HG03060 (cell line): ENCODE measurements around the gene GLTP.
A peak's percentile ranks its signal among the peaks of the same experiment; 100 is the strongest.
"Not testable (repeated sequence)": the region's sequence is repeated elsewhere in the genome, so short reads cannot be mapped to it uniquely, and the experiment has no call there.

Experiments
- ATAC-seq: cut with Tn5 transposase; IDR thresholded peaks from one replicate; pipeline ENCODE4 v1.9.1; 2021; ENCODE audit warnings: low read depth, moderate number of reproducible peaks; ENCODE audit not compliant: unreplicated experiment

Gene GLTP, protein sequence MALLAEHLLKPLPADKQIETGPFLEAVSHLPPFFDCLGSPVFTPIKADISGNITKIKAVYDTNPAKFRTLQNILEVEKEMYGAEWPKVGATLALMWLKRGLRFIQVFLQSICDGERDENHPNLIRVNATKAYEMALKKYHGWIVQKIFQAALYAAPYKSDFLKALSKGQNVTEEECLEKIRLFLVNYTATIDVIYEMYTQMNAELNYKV

GRCh38 chr12:109880043-109880931 is at the start of gene GLTP:
Gene GLTP (minus strand): TSS chr12:109880541. CDS start chr12:109880374, 167 bp downstream.
- ATAC-seq = peak; percentile 63

DNA sequence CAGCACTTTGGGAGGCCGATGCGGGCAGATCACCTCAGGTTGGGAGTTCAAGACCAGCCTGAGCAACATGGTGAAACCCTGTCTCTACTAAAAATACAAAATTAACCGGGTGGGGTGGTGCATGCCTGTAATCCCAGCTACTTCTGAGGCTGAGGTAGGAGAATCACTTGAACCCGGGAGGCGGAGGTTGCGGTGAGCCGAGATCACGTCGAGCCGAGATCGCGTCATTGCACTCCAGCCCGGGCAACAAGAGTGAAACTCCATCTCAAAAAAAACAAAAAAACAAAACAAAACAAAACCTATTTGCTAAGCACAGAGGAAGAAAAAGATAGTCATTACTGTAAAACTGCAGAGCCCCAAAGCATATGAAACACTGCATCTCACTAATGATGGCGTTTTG is 49.0 kb upstream of the GLTP start:
- ATAC-seq = not testable (repeated sequence)

DNA sequence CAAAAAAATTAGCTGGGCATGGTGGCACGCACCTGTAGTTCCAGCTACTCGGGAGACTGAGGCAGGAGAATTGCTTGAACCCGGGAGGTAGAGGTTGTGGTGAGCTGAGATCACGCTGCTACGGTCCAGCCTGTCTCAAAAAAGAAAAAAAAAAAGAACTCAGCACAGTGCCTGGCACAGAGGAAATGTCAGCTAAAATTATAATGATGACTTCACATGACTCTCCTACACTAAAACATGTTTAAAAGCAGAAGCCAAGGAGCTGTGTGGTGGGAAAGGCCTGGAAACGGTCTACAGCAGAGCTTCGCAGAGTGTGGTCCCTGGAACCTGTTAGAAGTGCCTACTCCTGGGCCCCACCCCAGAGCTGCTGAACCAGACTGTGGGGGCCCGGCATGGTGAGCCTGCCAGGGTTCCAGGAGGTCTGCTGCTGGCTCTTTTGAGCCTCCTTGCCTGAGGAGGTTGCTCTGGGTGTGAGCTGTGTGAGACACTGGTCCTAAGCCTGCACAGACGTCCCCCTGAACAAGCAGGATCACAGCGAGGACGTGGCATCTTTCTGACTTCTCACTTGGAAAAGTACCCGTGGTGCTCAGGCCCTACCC is 47.8 kb upstream of the GLTP start:
- ATAC-seq = no peak

DNA sequence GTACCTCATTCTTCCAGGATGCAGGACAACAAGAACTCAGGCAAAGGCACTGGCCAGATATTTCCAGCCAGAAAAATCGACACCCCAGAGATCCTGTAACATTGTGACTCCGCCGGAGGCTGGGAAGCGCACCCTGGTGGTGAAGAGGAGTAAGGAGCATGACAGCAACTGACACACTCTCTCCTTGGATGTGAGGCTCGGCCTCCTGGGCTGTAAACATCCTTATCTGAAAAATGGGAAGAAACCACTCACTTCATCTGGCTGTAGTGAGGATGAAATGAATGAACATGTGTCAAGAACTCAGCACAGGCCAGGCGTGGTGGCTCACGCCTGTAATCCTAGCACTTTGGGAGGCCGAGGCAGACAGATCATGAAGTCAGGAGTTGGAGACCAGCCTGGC is 47.3 kb upstream of the GLTP start:
- no peak for ATAC-seq

GRCh38 chr12:109926488-109927210 is 46.3 kb upstream of the GLTP start:
- no peak for ATAC-seq

- ATAC-seq = no peak
Measured at GRCh38 chr12:109926016-109926415, 45.7 kb upstream of the GLTP start.

DNA sequence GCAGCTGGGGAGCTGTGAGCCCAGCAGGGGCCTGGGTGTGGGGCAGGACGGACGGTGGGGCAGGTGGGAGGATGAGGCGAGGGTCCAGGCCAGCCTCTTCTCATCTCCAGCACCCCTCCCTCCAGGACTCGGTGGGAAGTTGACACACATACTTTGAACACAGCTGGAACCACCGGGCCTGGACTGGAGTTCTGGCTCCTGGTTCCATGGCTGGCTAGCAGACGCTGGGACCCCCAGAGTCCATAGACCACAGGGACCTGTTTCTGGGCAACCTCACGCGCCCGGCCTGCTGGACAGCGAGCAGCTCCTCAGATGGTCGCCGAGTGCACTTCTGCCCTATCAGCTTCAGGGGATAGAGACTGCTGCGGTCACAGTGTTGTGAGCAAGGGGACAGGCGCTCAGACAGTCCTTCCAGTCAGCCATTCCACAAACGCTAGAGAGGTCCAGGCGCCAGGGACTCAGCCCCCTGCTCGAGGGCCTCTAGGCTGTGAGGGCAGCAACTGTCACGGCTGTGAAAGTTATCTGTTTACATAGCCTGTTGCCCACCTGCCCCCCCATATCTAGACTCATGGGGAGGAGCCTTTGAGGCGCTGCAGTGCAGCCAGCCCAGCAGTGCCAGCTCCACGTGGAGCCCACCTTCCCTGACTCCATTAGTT is 45.0 kb upstream of the GLTP start:
- no peak for ATAC-seq

DNA sequence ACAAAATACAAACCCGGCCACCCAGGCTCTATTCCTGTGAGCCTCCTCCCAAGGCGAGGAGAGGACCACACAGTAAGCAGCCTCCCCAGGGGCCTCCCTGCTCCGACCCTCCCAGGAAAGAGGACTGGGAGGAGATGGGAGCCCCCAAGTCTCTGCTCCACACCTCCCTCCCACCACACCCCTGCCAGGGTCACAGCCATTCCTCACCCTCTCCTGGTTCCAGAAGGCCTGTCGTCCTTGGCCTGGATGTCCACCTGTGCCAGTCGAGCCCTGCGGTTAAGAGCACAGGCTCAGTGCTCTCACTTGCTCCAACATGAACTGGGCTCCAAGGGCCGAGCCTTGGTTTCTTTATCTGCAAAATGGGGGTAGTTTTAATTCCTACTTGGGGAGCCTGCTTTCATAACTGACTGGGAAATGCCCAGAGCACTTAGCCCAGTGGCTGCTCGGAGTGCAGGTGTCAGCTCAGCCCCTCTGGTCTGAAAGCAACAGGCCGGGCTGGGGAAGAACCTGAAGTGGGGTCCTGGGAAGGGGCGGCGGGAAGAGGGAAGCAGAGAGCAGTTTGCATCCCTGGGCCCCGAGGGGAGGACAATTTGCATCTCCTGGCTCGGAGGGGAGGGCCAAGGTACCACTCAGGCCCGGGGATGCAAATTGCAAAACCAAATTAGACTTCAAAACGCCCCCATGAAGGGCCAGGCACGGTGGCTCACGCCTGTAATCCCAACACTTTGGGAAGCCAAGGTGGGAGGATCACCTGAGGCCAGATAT is 43.3 kb upstream of the GLTP start:
- ATAC-seq = no peak

- ATAC-seq = no peak
Measured at GRCh38 chr12:109923038-109923437, 42.7 kb upstream of the GLTP start.

- ATAC-seq = no peak
Measured at GRCh38 chr12:109921982-109922381, 41.6 kb upstream of the GLTP start.

- no peak for ATAC-seq
Measured at GRCh38 chr12:109920261-109920780, 40.0 kb upstream of the GLTP start.

DNA sequence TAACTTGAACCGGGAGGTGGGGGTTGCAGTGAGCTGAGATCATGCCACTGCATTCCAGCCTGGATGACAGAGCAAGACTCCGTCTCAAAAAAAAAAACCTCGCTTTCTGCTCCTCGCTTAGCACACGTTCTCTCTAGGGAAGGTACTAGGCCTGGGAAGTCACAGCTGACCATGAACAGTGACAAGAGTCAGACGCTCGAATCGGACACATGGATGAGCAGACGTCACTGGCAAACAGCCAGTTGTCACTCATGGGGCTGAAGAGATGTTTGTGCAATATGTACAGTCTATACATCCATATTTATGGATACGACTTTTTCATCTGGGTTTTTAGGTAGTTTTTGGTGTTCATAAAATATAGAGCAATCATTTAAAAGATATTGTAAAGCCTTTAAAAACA is 39.1 kb upstream of the GLTP start:
- no peak for ATAC-seq

- no peak for ATAC-seq
Measured at GRCh38 chr12:109916045-109916444, 35.7 kb upstream of the GLTP start.

- no peak for ATAC-seq
Measured at GRCh38 chr12:109915171-109916040, 35.1 kb upstream of the GLTP start.

- ATAC-seq = no peak
Measured at GRCh38 chr12:109914461-109914860, 34.1 kb upstream of the GLTP start.

GRCh38 chr12:109912855-109913321 is 32.5 kb upstream of the GLTP start:
- ATAC-seq = no peak

- ATAC-seq = no peak
Measured at GRCh38 chr12:109910969-109911348, 30.6 kb upstream of the GLTP start.

DNA sequence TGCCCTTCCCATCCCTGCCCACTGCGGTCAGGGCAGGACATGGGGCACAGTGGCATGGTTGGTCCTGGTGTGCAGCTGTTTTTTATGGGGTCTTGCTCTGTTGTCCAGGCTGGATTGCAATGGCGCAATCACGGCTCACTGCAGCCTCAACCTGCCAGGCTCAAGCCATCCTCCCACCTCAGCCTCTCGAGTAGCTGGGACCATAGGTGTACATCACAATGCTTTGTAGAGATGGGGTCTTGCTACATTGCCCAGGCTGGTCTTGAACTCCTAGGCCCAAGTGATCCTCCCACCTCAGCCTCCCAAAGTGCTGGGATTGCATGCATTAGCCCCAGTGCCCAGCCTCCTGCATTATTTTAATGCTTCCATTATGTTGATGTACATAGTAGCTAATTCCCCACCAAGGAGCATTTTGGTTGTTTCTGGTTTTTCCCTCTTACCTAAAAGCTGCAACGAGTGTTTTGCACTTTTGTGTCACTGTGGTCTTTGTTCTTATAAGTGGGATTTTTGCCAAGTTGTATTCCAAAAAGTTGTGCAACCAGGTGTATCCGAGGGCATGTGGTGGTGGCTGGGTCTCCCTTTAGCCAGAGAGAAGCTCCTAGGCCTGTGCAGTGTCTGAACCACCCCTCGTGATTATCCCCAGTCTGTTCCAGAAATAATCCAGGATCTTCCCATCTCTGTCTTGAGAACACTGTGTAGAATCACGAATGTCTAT is 30.1 kb upstream of the GLTP start:
- no peak for ATAC-seq
